HG03135 (cell line): ENCODE data around the gene RNLS.
A peak's percentile ranks its signal among the peaks of the same experiment; 100 is the strongest.
"Not testable (repeated sequence)": the region's sequence is repeated elsewhere in the genome, so short reads cannot be mapped to it uniquely, and the experiment has no call there.

ENCODE experiments used
- ATAC-seq: cut with Tn5 transposase; IDR thresholded peaks from one replicate; pipeline ENCODE4 v1.9.1; 2021; ENCODE audit warnings: mild to moderate bottlenecking, moderate library complexity; ENCODE audit not compliant: unreplicated experiment

The RNLS gene

DNA sequence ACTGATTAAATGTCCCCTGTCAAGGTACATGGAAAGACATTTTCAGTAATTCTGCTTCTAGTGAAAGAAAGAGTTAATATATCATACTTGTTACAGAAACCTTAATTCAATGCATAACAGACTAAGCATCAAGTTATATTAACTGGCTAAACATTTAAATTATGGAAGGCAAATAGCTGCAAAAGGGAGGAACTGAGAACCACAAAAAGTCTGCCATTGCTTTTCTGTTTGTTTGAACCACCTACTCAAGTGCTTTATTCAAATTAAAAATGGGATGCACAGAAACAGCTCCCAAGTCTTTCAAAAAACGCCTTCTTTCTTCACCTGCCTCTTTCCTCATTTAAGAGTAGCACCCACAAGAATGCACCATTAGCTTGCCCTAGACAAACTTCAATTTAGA lies 271.9 kb downstream of the RNLS start:
- ATAC-seq, result no peak

DNA sequence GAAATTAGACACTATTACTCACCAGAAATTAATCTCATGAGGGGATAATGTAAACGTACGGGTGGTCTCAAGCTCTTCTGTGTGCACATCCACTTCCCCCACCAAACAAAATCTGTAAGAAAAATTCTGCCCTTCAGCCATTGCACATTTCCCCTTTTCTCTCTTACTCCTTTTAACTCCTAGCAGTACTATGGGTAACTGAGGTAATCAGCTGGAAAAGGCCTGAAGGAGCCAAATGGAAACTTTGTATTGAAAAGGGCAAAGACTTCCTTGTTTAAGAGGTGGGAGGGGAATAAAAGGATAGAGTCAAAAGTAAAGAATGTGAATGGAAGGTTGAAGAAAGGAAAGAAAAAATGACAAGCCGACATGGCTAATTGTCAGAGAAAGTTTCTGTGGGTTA lies 273.8 kb downstream of the RNLS start:
- no peak for ATAC-seq

DNA sequence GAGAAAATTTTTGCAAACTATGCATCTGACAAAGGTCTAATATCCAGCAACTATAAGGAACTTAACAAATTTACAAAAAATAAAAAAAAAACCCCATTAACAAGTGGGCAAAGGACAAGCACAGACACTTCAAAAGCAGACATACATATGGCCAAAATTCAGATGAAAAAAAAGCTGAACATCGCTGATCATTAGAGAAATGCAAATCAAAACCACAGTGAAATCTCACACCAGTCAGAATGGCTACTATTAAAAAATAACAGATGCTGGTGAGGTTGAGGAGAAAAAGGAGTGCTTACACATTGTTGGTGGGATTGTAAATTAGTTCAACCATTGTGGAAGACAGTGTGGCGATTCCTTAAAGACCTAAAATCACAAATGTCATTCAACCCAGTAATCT lies 274.8 kb downstream of the RNLS start:
- not testable (repeated sequence) for ATAC-seq

DNA sequence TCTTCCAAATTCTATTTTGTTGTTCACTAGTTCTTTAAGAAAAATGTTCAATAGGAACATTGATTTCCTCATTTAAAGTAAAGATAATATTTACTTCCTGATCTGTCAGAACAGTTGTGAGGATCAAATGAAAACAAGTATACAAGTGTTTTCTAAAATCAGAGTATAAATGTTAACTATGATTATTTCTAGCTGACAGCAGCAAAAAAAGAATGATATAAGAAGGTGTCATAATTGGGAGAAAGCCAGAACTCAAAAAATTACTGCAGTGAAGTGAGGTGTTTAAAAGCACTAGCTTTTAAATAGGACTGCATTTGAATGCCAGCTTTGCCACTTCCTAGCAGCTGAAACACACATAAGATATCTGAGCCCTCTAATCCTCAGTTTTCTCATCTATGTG lies 283.3 kb downstream of the RNLS start:
- ATAC-seq, result no peak

DNA sequence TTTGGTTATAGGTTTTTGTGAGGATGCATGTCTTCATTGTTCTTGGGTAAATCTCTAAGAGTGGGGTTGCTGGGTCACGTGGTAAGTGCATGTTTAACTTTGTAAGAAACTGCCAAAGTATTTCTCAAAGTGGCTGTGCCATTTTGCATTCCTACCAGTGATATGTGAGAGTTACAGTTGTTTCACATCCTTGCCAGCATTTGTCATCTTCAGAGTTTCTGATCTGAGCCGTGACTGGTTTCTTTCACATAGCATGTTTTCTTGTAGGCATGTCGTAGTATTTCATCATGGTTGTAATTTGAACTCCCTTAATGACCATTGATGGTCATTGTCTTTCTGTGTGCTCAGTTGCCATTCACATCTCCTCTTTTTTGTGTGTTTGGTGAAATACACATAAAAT lies 286.0 kb downstream of the RNLS start:
- ATAC-seq, result no peak

DNA sequence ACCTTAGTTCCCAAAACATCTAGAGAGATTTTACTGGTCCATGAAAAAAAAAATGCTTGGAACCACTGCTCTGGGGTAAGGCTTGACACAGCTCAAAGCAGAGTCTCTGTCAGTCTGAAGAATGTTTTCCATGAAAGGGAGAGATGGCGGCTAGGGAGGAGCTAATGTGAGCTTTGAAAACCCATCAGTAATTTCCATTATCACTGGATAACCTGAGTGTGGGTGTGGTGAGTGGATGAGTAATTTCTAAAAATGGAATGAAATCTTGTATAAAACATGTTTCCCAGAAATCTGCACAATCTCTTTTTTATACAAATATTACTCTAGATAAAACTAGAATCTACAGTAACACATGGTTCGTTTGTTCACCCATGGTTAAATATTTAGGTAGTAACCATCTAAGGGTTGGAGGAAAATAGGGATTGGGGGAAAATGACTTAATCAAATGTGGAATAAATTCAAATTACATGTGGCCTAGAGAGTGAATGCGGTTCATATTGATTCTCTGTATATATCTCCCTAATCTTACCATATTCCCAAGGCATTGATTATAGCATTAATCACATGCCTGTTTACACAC lies 289.4 kb downstream of the RNLS start:
- ATAC-seq, result no peak

DNA sequence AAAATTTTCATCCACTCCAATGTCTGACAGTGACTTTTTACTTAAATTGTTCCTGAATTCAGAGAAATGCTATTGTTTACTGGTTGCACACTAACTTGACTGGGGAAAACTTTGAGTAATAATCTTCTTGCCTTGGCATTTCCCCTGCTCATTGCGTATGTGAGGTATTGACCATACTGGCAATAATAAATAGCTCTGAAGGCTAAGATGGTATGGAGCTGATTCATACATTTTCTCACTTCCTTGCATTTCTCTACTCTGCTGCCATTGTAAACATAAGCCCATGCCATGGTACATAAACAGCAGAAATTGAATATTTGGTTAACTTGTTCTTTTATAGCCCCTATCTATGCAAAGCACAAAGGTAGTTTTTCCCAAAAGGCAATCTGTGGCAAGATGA lies 290.0 kb downstream of the RNLS start:
- no peak for ATAC-seq

DNA sequence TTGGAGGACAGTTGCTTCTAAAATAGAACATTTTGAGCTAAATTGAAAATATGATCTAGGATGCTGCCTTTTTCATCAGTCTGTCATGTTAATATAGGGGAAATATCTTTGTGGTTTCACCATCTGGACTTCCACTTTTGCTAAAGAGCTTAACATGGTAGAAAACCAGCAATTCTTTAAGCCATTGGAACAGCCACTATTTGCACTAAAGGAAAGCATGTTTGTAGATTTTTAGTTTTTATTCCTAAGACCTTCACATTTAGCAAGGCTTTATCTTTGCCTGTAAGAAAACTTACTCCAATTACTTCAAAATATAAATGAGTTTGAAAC lies 291.0 kb downstream of the RNLS start:
- ATAC-seq, result no peak

DNA sequence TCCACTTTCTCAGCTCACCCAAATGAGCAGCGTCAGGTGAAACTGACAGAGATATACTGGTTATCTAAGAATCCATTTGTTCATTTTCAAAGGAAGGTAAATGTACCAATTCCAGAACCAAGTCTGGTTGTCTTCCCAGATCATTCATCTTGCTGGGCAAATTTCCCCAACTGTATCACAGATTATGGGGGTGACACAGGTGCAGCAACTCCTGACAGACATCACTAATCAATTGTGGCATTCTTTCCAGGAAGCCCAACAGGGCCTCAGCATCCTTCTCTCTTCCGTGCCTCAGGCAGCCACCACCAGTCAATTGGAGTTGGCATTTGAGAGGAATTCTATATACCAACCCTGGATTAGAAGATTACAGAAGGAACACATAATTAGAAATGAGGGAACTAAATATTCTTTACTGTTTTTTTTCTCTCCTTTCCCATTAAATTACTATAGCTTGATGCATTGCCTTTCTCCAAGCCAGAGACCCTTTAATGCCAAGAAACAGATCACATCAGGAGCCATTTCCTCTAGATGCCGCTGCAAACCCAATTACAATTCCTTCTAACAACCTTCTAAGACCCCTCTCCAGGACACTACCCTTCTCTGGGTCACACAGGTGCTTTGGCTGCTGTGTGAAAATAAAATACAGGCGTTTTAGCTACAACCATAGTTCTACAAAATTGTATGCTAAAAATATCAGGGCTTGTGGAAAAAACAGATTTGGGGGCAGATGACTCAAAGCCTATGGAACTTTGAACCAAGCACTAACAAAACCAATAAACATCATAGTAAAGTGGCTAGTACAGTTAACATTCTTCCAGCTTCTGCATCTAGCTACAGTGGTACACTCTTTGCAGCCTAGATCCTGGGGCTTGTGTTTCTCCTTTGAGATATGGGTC lies 291.6 kb downstream of the RNLS start:
- ATAC-seq, result no peak

DNA sequence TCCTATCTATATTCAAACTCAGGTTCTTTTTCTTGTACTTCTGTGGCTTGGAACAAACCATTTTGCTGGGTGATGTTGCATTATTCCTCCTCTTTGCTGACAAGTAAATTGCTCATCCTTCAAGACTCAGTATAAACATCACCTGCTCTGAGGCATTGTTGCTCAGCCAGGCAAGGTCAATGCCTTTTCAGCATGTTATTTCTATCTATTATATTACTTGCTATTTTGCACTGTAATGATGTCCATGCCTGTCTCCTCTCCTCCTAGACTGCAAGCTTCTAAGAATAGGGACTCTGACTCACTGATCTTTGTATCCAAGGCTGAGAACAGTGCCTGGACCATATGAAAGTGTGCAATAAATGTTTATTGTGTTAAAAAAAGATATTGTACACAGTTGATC lies 293.8 kb downstream of the RNLS start:
- no peak for ATAC-seq

DNA sequence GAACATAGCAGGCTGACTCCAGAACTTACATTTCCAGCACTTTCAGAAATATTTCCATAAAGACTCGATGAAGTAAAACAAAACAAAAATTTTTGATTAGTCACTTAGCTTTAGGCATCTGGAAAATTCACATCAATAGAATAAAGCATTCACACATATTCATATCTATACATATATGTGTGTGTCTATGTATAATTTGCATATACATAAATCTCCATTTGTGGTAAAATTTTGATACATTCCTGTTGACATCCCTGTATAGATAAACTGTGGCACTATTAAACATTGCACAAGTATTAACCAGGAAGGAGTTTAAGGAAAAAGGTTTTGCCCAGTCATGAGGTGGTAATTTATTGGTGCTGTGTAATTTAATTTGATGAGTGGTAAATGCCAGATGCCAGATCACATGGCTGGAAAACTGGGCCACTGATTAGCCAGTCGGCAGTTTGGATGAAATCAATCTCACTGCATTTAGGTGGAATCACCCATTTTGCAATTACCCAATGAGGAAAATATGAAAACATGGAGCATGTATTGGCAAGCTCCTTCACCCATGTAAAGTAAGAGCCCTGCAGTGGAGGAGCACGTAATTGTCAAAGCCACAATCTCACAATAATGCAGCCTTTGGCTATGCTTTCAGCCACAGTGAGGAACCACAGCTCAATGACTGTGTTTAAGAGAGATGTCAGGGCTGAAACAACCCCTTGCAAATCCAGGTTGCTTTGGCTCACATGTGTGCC lies 294.6 kb downstream of the RNLS start:
- peak; percentile 53 for ATAC-seq

DNA sequence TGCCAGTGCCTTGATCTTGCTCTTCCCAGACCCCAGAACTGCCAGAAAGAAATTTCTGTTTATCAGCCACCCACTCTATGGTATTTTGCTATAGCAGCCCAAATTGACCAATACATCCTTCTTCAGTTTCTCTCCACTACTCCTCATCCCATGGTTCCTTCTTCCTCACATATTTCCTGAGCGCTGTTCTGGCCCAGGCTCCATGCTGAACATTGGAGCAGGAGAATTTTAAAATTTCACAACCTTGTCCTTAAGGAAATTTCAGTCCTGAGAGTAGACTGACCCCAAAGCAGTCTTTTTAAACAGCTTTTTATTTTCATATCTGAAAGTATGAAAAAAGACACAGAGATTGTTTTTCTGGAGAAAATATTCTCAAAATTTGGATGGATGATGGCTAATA lies 297.1 kb downstream of the RNLS start:
- no peak for ATAC-seq

DNA sequence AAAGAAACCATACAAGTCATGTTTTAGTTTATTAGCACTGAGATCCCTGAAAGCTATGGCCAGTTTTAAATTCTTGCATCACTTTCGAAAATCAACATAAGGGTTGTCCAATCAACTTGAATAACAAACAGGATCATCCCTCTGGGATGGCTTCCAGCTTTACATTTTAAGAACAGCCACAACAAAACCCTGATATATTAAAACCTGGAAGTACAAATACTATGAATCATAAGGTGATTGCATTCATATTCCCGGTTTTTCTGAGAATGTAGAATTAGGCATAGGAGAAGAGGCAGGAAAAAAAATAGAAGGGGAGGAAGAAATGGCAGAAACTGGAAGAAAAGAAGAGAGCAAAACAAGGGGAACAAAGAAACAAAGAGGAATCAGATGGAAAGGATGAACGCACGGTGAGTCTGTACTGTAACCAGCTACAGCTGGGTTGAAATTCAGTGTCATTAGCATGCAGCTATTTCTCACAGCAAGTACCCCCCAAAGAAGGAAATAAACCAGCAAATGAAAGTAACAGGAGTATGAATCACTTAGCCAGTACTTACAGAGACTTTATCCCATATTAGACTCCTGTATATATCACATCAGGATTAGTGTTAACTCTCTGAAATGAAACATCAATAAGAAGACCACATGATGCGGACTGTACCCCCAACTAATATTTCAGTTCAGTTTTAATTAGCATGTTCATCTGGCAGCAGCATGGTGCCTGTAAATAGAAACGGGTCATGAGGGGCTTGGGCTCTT lies 301.3 kb downstream of the RNLS start:
- peak; percentile 53 for ATAC-seq

DNA sequence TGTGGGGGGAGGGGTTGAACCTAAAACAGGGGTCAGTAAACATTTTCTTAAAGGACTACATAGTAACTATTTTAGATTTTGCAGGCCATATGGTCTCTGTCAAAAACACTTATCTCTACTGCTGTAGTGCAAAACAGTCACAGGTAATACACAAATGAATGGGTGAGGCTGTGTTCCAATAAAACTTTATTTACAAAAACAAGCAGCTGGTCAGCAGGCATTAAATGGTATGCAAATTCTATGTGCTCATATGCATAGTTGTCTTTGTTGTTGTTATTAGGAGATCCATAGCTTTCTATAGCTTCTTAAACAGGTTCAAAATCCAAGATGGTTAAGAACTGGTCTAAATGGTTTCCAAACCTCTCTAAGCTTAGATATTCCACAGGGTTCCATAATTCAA lies 302.6 kb downstream of the RNLS start:
- no peak for ATAC-seq

DNA sequence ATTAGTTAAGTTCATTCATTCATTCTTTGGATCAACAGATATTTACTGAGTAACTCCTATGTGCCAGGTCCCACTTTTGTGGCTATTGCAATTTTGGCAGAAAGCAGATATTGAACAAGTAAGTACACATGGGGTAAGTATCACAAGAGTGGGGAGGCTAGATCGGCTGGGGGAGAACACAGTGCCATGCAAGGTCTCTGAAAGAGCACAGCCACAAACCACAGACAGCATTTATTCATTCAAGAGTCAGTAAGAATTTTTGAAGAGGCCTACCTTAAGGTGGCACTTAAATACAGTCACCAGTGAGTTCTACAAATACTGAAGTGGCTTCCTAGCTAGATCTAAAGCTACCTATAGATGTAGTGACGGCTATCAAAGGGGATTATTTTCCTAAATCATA lies 304.2 kb downstream of the RNLS start:
- no peak for ATAC-seq

DNA sequence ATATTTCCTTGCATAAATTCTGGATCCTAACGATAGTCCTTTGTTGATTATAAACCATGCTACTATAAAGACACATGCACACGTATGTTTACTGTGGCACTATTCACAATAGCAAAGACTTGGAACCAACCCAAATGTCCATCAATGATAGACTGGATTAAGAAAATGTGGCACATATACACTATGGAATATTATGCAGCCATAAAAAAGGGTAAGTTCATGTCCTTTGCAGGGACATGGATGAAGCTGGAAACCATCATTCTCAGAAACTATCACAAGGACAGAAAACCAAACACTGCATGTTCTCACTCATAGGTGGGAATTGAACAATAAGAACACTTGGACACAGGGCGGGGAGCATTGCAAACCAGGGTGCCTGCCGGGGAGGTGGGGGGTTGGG lies 306.2 kb downstream of the RNLS start:
- not testable (repeated sequence) for ATAC-seq

DNA sequence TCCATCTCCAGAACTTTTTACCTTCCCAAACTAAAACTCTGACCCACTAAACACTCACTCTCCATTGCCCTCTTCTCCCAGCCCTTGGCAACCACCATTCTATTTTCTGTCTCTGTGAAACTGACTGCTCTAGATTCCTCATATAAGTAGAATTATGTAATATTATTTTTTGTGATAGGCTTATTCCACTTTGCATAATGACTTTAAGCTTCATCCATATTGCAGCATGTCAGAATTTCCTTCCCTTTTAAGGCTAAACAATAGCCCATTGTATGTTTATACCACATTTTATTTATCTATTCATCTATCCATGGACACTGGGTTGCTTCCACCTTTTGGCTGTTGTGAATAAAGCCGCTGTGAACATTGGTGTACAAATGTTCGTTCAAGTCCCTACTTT lies 308.8 kb downstream of the RNLS start:
- ATAC-seq, result no peak

DNA sequence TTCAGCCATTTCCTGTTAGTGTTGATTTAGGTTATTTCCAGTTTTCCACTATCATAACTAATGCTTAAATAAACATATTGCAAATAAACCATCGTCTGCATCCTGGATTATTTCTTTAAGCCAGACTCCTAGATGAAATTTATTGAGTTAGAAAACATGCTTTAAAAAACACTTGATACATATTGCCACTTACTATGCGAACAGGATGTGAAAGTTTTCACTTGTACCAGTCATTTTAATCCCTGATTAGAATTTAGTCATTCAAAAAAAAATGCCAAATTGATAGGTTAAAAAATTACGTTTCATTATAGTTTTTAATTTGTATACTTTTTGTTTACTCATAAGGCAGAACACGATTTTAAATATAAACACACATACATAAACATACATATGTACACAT lies 309.6 kb downstream of the RNLS start:
- no peak for ATAC-seq

DNA sequence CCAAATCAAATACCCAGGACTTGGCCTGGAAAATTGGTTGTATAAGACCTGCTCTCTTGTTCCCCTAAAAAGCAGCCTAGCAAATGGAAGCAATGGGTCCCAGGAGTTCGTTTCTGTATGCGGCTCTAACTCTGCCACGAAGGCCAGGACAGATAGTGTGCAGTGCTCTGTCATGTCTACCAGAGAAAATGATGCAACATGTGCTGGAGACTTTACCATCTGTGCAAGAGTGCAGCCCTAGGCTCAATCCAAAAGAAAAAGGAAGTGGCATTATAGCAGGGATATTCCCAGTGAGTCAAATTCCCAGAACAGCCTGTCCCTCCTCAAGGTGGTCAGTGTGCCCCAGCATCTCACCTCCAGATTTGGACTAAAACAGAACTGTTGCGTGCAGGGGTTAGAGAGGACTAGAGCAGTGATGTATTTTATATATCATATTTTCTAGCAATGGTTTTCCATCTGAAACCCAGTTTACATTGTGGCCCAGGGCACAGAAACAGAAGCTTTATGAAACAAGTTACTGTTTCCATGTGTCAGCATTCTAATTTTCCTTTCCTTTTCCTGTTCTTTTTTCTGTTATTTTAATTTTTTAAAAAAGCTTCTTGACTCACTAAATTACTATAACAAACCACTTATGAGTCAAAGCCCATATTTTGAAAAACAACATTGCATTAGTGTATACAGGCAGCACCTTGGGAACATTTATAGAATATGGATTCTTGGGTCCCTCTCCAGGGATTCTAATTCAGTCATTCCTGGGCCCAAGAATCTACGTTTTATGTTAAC lies 311.2 kb downstream of the RNLS start:
- peak; percentile 27 for ATAC-seq

DNA sequence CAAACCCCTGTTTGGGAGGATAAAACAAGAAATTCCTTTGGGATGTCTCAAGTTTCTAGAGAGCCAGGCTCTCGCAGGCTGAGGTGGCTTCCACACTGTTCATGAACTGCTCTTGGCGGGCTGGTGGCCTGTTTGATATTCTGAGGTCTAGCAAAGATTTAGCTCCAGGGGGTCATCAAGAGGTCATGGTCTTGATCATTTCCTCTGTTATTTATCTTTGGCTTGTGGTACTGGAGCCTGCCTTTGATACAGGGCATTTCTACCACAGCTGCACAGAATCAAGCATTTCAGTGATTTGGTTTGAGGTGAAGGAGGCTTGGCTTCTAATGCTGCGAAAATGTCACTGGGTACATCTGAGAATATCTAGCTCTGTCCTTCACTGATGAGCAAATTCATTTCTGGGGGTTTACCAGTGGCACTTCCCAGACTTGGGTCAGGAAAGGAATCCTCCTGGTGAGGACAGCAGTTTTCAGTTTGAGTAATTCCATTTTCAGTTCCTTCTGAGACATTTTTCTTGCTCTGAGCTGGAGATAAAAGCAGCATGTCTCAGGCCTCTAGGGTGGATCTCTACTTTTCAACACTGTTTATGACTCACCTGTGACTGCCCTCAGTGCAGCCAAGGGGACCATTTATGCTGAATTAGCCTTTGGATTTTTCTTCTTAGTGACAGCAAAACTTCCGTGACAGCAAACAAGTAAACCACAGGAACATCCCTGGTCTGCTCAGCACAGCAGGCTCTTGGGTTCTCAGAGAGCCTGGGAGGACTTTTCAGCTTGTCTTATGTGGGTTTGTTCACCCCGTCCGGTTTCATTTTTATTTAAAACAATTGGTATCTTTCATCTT lies 312.0 kb downstream of the RNLS start:
- peak; percentile 88 for ATAC-seq
